Endothelial cell of umbilical vein (primary cell): ENCODE results near the gene PTPRE. TPM values are rescaled to one million over a fixed set of nuclear protein-coding genes. Genes with fewer than 3 reads are reported as not detected.

Experiments
- BruUV-seq: library from RNA; stranded (reverse); fragments of 400-500 nt; replicated peaks from 2 replicates; lab custom pipeline; 2021; lab: Mats Ljungman, UMichigan
- CTCF ChIA-PET: fragments of 300-600, 350-600 bp; sonication (Branson Sonifier 250); formaldehyde crosslinking; loops from one replicate; lab custom pipeline; 2021; ENCODE audit warnings: antibody characterized with exemption, inconsistent platforms; lab: Charles Lee
- POLR2A ChIA-PET: fragments of 300-600, 350-600 bp; sonication (Branson Sonifier 250); formaldehyde crosslinking; loops from one replicate; lab custom pipeline; 2021; ENCODE audit warnings: antibody characterized with exemption, inconsistent platforms; lab: Charles Lee
- DNase-seq: peaks from one replicate; pipeline ENCODE4 v3.0.0-alpha.2; 2011; ENCODE audit warnings: low read depth, low spot score
- FAIRE-seq: peaks from 2 replicates; lab custom pipeline; 2011; peaks lifted over from hg19 to GRCh38; lab: Jason Lieb, UNC
- H2AFZ ChIP-seq: 2 replicates; pipeline ENCODE4 v1.6.0; 2012; ENCODE audit warnings: low read depth, low read length, control low read depth, inconsistent platforms
- H3K27ac ChIP-seq: 2 replicates; pipeline ENCODE4 v1.5.1; 2011; ENCODE audit warnings: low read depth, mild to moderate bottlenecking, control low read depth, low read length, moderate library complexity; ENCODE audit not compliant: insufficient read depth
- H3K27me3 ChIP-seq, 2 experiments: 2 replicates each; pipeline versions ENCODE4 v1.6.0 to v1.6.1; 2011; ENCODE audit warnings: low read length in 2 of 2, mixed read lengths in 1 of 2; ENCODE audit not compliant: control insufficient read depth in 2 of 2, insufficient read depth in 2 of 2
- H3K36me3 ChIP-seq, 2 experiments: 2 replicates in 1 of 2; 3 replicates in 1 of 2; pipeline ENCODE4 v1.5.1; 2011; ENCODE audit warnings: low read length in 2 of 2, mild to moderate bottlenecking in 1 of 2, moderate library complexity in 1 of 2; ENCODE audit not compliant: control insufficient read depth in 2 of 2, insufficient read depth in 2 of 2; ENCODE audit errors: extremely low read depth in 1 of 2
- H3K4me1 ChIP-seq: 3 replicates; pipeline ENCODE4 v1.5.1; 2011; ENCODE audit warnings: mild to moderate bottlenecking, low read length; ENCODE audit not compliant: control insufficient read depth, insufficient read depth; ENCODE audit errors: extremely low read depth
- H3K4me2 ChIP-seq: 2 replicates; pipeline ENCODE4 v1.6.1; 2011; ENCODE audit warnings: low read length, control low read depth, mixed read lengths; ENCODE audit not compliant: insufficient read depth
- H3K4me3 ChIP-seq, 3 experiments: fragments of 200-600 bp in 1 of 3; sonication (generic), shearing (Covaris generic) in 1 of 3; replicated peaks in 1 of 3; 2 replicates each; pipeline ENCODE4 v1.5.1; 2011 to 2016; ENCODE audit warnings: control low read depth in 3 of 3, low read length in 3 of 3, mild to moderate bottlenecking in 2 of 3, inconsistent platforms in 1 of 3, low read depth in 1 of 3, moderate library complexity in 1 of 3; ENCODE audit not compliant: insufficient read depth in 1 of 3
- H3K79me2 ChIP-seq: 2 replicates; pipeline ENCODE4 v1.6.0; 2012; ENCODE audit warnings: low read length, inconsistent platforms; ENCODE audit not compliant: control insufficient read depth, insufficient read depth
- H3K9ac ChIP-seq: replicated peaks from 2 replicates; pipeline ENCODE3; 2011; ENCODE audit warnings: low read length, control low read depth; ENCODE audit not compliant: insufficient read depth; ENCODE audit errors: extremely low read depth
- H3K9me1 ChIP-seq: replicated peaks from 3 replicates; pipeline ENCODE4 v1.6.0; 2011; ENCODE audit warnings: mild to moderate bottlenecking, low read length; ENCODE audit not compliant: control insufficient read depth, insufficient read depth; ENCODE audit errors: extremely low read depth
- H3K9me3 ChIP-seq: replicated peaks from 2 replicates; pipeline ENCODE4 v1.5.1; 2012; ENCODE audit warnings: low read length, inconsistent platforms; ENCODE audit not compliant: control insufficient read depth, insufficient read depth
- H4K20me1 ChIP-seq: replicated peaks from 2 replicates; pipeline ENCODE3; 2011; ENCODE audit warnings: mild to moderate bottlenecking, low read length; ENCODE audit not compliant: control insufficient read depth, insufficient read depth; ENCODE audit errors: extremely low read depth
- EZH2 ChIP-seq: IDR thresholded peaks from 2 replicates; pipeline ENCODE4 v1.6.1; 2012; ENCODE audit warnings: borderline replicate concordance, low read depth, mild to moderate bottlenecking, moderate library complexity, low read length, inconsistent platforms; ENCODE audit not compliant: severe bottlenecking
- FOS ChIP-seq: IDR thresholded peaks from 2 replicates; pipeline ENCODE4 v1.6.1; 2011; ENCODE audit warnings: mild to moderate bottlenecking, low read length, moderate library complexity, borderline replicate concordance; ENCODE audit not compliant: insufficient read depth
- GATA2 ChIP-seq: IDR thresholded peaks from 2 replicates; pipeline ENCODE4 v1.7.0; 2011; ENCODE audit warnings: low read depth, mild to moderate bottlenecking, moderate library complexity, mixed read lengths, low read length; ENCODE audit not compliant: insufficient read length, insufficient read depth
- JUN ChIP-seq: IDR thresholded peaks from 2 replicates; pipeline ENCODE4 v1.6.1; 2011; ENCODE audit warnings: borderline replicate concordance, low read depth; ENCODE audit not compliant: insufficient read length, insufficient read depth
- MYC ChIP-seq: IDR thresholded peaks from one replicate; pipeline ENCODE4 v1.6.1; 2011; ENCODE audit warnings: mild to moderate bottlenecking, low read depth, low read length
- POLR2A ChIP-seq: IDR thresholded peaks from 2 replicates; pipeline ENCODE4 v1.6.1; 2012; ENCODE audit warnings: low read depth, mild to moderate bottlenecking, control low read depth, low read length
- POLR2AphosphoS5 ChIP-seq: IDR thresholded peaks from 2 replicates; pipeline ENCODE4 v1.6.1; 2012; ENCODE audit warnings: low read depth, mild to moderate bottlenecking, control low read depth, low read length, moderate library complexity; ENCODE audit not compliant: insufficient read depth
- dilution Hi-C: fragments of 300-500 bp; cut with MboI; formaldehyde crosslinking; loops from one replicate; pipeline ENCODE4 v1.15.0; 2019; ENCODE audit warnings: low sequenced_read_pairs; ENCODE audit not compliant: extremely low pct_ligation_motif_present
- intact Hi-C: fragments of 100-400 bp; cut with micrococcal nuclease; formaldehyde crosslinking; loops from one replicate; pipeline ENCODE4 v1.10.0; 2022
- polyA plus RNA-seq, 4 experiments: library from polyadenylated mRNA; depleted of rRNA in 3 of 4; stranded (reverse) in 3 of 4; unstranded in 1 of 4; fragments of >200 nt; gene quantifications; 2 replicates each; pipeline versions ENCODE4 v1.2.1 to v1.2.3, GENCODE V29; 2011 to 2012; ENCODE audit warnings: missing spikeins in 1 of 4
- total RNA-seq: library from RNA; stranded (reverse); gene quantifications from 2 replicates; pipeline ENCODE4 v1.2.3, GENCODE V29; 2021
- TF ChIP-seq, protein P1 (sequence below), 2 donors: IDR thresholded peaks; 1 replicate in 1 of 2; 2 replicates in 1 of 2; pipeline ENCODE4 v1.5.1; 2011; ENCODE audit warnings: low read length in 2 of 2, mild to moderate bottlenecking in 2 of 2, moderate library complexity in 2 of 2, control low read depth in 1 of 2, inconsistent platforms in 1 of 2, low read depth in 1 of 2; ENCODE audit not compliant: insufficient read depth in 1 of 2; ENCODE audit errors: extremely low read depth in 1 of 2
- TF ChIP-seq, protein P2 (sequence below): IDR thresholded peaks from 2 replicates; pipeline ENCODE4 v1.6.1; 2011; ENCODE audit not compliant: insufficient read depth, insufficient read length

The PTPRE gene
- total and polyA plus RNA-seq, 2 donors (not counting 3 experiments of a cell fraction or from before 2014, with no cell fraction given) = 37.3 to 116 TPM

DNA sequence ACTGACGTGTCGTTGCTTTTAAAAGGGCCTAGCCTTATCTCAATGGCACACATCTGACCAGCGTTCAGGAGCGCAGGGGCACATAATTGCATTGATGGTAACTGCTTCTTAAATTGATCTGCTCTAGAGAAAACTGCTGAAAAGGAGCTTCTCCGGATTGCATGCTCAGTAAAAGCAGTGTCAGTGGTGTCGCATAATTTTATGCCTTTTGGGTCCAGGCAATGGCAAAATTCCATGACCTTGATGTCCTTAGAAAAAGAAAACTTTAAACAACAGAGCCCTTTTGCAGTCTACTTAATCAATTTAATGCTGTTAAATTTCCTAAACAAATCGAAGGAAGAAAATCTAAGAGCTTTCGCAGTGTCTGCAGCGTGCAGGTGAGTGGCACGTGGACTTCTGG lies 75.7 kb downstream of the PTPRE start:
- dilution Hi-C loops = no loop called here
- POLR2A ChIA-PET = no interaction called here

More for the DNA sequence above, 75.7 kb downstream of the PTPRE start:
- no TSS peak for BruUV-seq
- DNase-seq (no peak), FAIRE-seq (no peak)
- Histone ChIP-seq H3K9me1 (no peaks in the 10 kb centered on the region), H3K4me2 (no peak overlapping the region), H3K79me2 (peaks cover 14% of the 10 kb centered on the region), H3K36me3 (no peaks in the 10 kb centered on the region), H3K4me1 (peaks cover 56% of the 10 kb centered on the region), H3K27me3 (no peaks in the 10 kb centered on the region), H3K4me3 (no peak overlapping the region), H3K27ac (no peak overlapping the region), H3K9ac (no peak overlapping the region), H4K20me1 (no peaks in the 10 kb centered on the region), H2AFZ (no peak overlapping the region), H3K9me3 (no peaks in the 10 kb centered on the region)
- CTCF ChIA-PET = interaction anchor here (0.9 to 1.5 kb wide), 4 partner anchors 14 to 75 kb away, joined by 3 to 7 read pairs (median 4); partner anchors contain the start of gene PTPRE
- intact Hi-C loops = no loop called here
- no peak for TF ChIP-seq GATA2
- no peak for TF ChIP-seq POLR2A
- no peak for TF ChIP-seq POLR2AphosphoS5
- TF ChIP-seq JUN = no peak
- TF ChIP-seq FOS = no peak
- TF ChIP-seq, protein P1, sequence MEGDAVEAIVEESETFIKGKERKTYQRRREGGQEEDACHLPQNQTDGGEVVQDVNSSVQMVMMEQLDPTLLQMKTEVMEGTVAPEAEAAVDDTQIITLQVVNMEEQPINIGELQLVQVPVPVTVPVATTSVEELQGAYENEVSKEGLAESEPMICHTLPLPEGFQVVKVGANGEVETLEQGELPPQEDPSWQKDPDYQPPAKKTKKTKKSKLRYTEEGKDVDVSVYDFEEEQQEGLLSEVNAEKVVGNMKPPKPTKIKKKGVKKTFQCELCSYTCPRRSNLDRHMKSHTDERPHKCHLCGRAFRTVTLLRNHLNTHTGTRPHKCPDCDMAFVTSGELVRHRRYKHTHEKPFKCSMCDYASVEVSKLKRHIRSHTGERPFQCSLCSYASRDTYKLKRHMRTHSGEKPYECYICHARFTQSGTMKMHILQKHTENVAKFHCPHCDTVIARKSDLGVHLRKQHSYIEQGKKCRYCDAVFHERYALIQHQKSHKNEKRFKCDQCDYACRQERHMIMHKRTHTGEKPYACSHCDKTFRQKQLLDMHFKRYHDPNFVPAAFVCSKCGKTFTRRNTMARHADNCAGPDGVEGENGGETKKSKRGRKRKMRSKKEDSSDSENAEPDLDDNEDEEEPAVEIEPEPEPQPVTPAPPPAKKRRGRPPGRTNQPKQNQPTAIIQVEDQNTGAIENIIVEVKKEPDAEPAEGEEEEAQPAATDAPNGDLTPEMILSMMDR (IDR thresholded peaks at IDR 0.05; ENCODE audit: extremely low read depth in 1 of 2, insufficient read depth in 1 of 2, low read depth in 1 of 2, low read length in 2 of 2) = no peak
- TF ChIP-seq, protein P2, sequence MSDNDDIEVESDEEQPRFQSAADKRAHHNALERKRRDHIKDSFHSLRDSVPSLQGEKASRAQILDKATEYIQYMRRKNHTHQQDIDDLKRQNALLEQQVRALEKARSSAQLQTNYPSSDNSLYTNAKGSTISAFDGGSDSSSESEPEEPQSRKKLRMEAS = no peak
- no peak for TF ChIP-seq EZH2
- no peak for TF ChIP-seq MYC
